Glomerular visceral epithelial cell (primary cell): ENCODE measurements around the gene BCAS3.
"Not testable (repeated sequence)": the region's sequence is repeated elsewhere in the genome, so short reads cannot be mapped to it uniquely, and the experiment has no call there.

Experiments used
- DNase-seq: peaks from one replicate; pipeline ENCODE4 v3.0.0-alpha.2; 2016; ENCODE audit errors: extremely low spot score

BCAS3 gene

DNA sequence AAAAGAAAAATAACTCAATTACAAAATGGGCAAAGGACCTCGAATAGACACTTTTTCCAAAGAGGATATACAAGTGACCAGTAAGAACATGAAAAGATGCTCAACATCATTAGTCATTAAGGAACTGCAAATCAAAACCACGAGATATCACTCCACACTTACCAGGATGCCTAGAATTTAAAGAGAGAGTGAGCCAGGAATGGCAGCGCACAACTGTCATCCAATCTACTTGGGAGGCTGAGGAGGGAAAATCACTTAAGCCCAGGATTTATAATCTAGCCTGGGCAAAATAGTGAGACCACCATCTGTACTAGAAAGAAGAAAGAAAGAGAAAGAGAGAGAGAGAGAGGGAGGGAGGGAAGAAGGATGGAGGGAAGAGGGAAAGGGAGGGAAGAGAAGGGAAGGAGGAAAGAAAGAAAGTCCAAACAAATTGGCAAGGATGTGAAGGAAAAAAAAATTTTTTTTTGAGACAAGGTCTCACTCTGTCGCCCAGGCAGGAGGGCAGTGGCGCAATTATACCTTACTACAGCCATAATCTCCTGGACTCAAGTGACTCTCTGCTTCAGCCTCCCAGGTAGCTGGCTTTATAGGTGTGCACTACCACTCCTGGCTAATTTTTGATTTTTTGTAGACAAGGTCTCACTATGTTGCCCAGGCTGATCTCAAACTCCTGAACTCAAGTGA lies 744.6 kb downstream of the BCAS3 start:
- DNase-seq, result no peak

GRCh38 chr17:61422869-61423268 lies 745.2 kb downstream of the BCAS3 start:
- no peak for DNase-seq

- no peak for DNase-seq
These were observed 746.5 kb downstream of the BCAS3 start for GRCh38 chr17:61423967-61424649.

GRCh38 chr17:61425682-61426481 lies 748.2 kb downstream of the BCAS3 start:
- DNase-seq, result no peak

GRCh38 chr17:61426482-61427304 lies 749.0 kb downstream of the BCAS3 start:
- DNase-seq, result peak; percentile 53

GRCh38 chr17:61427567-61427966 lies 749.9 kb downstream of the BCAS3 start:
- DNase-seq, result no peak

DNA sequence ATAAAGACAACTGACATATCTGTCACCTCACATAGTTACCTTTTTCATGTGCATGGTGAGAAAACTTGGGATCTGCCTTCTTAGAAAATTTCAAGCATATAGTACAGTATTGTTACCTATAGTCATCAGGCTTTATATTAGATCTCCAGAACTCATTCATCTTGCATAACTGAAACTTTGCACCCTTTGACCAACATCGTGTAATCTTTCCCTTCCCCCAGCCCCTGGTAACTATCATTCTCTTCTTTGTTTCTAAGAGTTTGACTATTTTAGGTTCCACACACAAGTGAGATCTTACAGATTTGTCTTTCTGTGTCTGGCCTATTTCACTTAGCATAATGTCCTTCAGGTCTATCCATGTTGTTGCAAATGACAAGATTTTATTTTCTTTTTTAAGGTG lies 751.6 kb downstream of the BCAS3 start:
- no peak for DNase-seq

DNA sequence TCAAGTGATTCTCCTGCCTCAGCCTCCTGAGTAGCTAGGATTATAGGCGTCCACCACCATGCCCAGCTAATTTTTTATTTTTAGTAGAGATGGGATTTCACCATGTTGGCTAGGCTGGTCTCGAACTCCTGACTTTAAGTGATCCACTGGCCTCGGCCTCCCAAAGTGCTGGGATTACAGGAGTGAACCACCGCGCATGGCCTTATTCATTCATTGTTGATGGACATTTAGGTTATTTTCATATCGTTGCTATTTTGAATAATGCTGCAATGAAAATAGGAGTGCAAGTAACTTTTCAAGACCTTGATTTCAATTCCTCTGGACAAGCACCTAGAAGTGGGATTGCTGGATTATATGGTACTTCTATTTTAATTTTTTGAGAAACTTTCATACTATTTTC lies 752.2 kb downstream of the BCAS3 start:
- not testable (repeated sequence) for DNase-seq

DNA sequence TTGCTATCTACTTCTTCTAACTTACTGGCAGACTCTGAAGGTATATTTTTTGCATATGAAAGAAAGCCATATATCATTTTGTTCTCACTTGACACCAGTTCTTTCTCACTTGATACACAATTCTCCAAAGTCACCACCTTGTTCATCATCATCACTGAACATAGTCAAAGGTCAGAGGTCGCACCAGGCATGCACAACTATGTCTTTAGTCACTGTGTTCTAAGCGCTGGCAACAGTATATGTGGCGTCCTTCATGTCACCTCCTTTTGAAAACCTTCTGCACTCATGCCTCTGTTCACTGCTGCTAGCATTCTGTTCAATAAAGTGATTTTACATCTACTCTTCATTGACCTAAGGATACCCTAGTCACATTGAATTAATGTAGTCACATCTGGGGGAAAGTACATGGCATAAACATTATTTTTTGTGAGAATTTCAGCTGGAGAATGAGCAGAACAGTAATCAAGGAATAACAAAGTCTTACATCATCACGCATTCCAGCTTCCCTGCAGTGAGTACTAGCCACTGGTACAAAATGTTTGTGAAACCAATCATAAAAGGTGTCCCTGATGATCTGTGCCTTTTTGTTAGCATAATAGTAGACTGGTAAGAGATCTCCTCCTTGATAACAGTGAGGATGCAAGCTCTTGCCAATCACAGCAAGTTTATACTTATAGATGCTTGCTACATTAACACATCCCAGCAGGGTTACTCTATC lies 754.1 kb downstream of the BCAS3 start:
- DNase-seq, result no peak

DNA sequence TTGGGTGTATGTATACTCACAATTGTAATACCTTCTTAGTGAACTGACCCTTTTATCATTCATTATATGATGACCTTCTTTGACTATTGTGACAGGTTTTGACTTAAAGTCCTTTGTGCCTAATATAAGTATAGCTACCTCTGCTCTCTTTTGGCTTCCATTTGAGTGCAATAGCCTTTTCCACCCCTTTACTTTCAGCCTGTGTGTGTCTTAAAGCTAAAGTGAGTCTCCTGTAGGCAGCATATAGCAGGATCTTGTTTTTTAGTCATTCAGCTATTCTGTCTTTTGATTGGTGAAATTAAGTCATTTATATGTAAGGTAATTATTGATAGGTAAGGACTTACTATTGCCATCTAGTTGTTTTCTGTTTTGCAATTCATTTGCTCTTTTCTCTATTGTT lies 758.6 kb downstream of the BCAS3 start:
- no peak for DNase-seq

GRCh38 chr17:61436995-61437704 lies 759.5 kb downstream of the BCAS3 start:
- DNase-seq, result no peak

DNA sequence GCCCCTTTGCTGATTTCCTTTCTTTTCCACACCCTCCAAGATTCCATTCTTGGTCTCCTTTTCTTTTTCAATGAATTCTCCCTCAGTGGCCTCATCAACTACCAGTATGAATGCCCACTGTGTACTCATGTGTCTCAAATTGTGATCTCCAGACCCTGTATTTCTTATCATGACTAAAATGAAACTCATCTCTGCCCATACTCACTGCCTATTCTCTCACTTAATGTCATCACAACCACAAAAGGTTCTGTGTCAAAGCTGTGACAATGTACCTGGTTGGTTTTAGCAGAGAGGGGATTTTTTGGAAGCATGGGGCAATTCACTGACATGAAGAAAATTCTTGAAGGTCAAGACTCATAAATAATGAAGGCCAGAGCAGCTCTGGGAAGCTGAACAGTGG lies 763.0 kb downstream of the BCAS3 start:
- DNase-seq, result no peak

DNA sequence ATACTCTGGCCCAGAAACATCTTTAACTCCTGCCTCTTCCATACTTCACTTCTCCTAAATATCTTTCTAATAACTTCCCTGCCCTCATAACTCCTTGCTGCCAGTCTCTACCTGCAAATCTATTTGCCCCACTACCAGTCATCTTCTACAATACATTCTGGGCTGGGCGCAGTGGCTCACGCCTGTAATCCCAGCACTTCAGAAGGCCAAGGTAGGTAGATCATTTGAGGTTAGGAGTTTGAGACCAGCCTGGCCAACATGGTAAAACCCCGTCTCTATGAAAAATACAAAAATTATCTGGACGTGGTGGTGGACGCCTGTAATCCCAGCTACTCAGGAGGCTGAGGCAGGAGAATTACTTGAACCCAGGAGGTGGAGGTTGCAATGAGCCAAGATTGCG lies 763.9 kb downstream of the BCAS3 start:
- DNase-seq, result not testable (repeated sequence)

DNA sequence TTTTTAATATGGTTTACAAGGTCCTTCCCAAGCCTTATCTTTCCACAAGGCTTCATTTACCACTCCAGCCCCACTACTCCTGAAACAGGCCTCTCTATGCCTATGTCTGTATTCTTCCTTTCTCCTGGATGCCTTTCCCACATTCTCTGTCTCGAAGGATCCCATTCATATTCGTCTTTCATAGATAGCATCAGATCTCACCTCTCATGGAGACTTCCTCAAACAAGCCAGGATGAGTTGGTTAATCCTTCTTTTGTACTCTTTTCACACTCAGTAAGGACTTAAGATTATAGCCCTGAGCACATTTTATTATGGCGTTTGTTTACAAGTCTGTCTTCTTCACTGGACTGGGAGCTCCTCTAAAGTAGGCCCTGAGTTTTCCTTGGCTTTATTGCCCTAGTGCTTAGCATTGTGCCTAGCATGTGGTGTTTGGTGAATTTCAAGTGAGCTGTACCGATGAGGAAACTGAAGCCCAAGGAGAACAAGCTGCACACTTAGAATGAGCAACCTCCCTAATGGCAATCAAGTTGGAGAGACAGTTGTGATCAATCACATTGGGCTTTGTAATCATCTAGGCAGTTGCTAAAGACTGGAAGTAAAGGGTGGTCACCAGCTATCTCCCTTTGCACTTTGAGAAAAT lies 764.6 kb downstream of the BCAS3 start:
- no peak for DNase-seq
